Endodermal cell (in vitro differentiated cells): ENCODE data around the gene HSDL2. TPM values are rescaled to one million over a fixed set of nuclear protein-coding genes. Genes with fewer than 3 reads are reported as not detected.

Experiments used
- DNase-seq: peaks from one replicate; pipeline ENCODE4 v3.0.0-alpha.2; 2017
- H3K27ac ChIP-seq: 2 replicates; pipeline ENCODE4 v1.5.1; 2013; ENCODE audit warnings: mild to moderate bottlenecking, low read depth, low read length, moderate library complexity
- H3K27me3 ChIP-seq: 2 replicates; pipeline ENCODE4 v1.6.1; 2013; ENCODE audit warnings: mild to moderate bottlenecking, low read length, moderate library complexity; ENCODE audit not compliant: insufficient read depth, control insufficient read depth, poor library complexity, severe bottlenecking
- H3K36me3 ChIP-seq: 2 replicates; pipeline ENCODE4 v1.7.0; 2013; ENCODE audit warnings: mild to moderate bottlenecking, low read length, moderate library complexity; ENCODE audit not compliant: control insufficient read depth, insufficient read depth
- H3K4me1 ChIP-seq: one replicate; pipeline ENCODE4 v1.7.0; 2013; ENCODE audit warnings: low read length; ENCODE audit not compliant: control insufficient read depth, insufficient read depth
- H3K4me3 ChIP-seq: 2 replicates; pipeline ENCODE4 v1.5.1; 2013; ENCODE audit warnings: mild to moderate bottlenecking, low read length, moderate library complexity
- H3K9ac ChIP-seq: 2 replicates; pipeline ENCODE4 v1.6.1; 2013; ENCODE audit warnings: mild to moderate bottlenecking, low read length, moderate library complexity; ENCODE audit not compliant: poor library complexity, severe bottlenecking; ENCODE audit errors: extremely low read depth
- H3K9me3 ChIP-seq: 2 replicates; pipeline ENCODE4 v1.6.1; 2013; ENCODE audit warnings: mild to moderate bottlenecking, low read length, moderate library complexity; ENCODE audit not compliant: control insufficient read depth
- H3K27ac Mint-ChIP-seq: 2 replicates; pipeline ENCODE4 v1.8.0; 2020; ENCODE audit warnings: mixed read lengths
- H3K27me3 Mint-ChIP-seq: 2 replicates; pipeline ENCODE4 v1.8.0; 2021; ENCODE audit warnings: mild to moderate bottlenecking, mixed read lengths; ENCODE audit not compliant: insufficient read depth
- H3K36me3 Mint-ChIP-seq: 2 replicates; pipeline ENCODE4 v1.8.0; 2020; ENCODE audit warnings: low read depth, mixed read lengths
- H3K4me1 Mint-ChIP-seq: 2 replicates; pipeline ENCODE4 v1.8.0; 2020; ENCODE audit warnings: mixed read lengths
- H3K4me3 Mint-ChIP-seq: 2 replicates; pipeline ENCODE4 v1.8.0; 2020; ENCODE audit warnings: mild to moderate bottlenecking, moderate library complexity, mixed read lengths
- H3K9me3 Mint-ChIP-seq: 2 replicates; pipeline ENCODE4 v1.8.0; 2020; ENCODE audit warnings: mild to moderate bottlenecking, mixed read lengths
- CTCF ChIP-seq: fragments of 200-600 bp; sonication (generic); conservative IDR thresholded peaks from 2 replicates; pipeline ENCODE4 v1.5.0; 2021; ENCODE audit warnings: antibody characterized with exemption, mild to moderate bottlenecking
- WGBS, 2 experiments: methylation state at CpG; one replicate each; pipeline versions ENCODE4 v1.1.5 to v1.1.7; 2013; ENCODE audit warnings: missing lambda C conversion rate in 2 of 2, mixed read lengths in 1 of 2; ENCODE audit not compliant: insufficient coverage in 1 of 2, insufficient read length in 1 of 2; 5-methylcytosine and 5-hydroxymethylcytosine counted together
- total RNA-seq, 2 donors: library from RNA; stranded (reverse); fragmentation: NEBNext Ultra II Directional in 1 of 2; extraction: Animal tissue kit (Norgen Biotek cat#: 25700) in 1 of 2; gene quantifications; 2 replicates in 1 of 2; 3 replicates in 1 of 2; pipeline ENCODE4 v1.2.1, GENCODE V29; 2021

The HSDL2 gene
- total RNA-seq, 2 donors from 2014 or later, result 22.5 to 29.1 TPM

- H3K9me3 ChIP-seq, result no peaks in the 10 kb centered on the region
- H3K4me3 ChIP-seq, result no peak overlapping the region
- H3K9ac ChIP-seq, result no peak overlapping the region
- 84 to 94% methylated on average over 2 of the region's 2 CpGs for WGBS, 2 experiments
- peaks cover 15% of the 10 kb centered on the region for H3K36me3 Mint-ChIP-seq
- no peak overlapping the region for H3K4me3 Mint-ChIP-seq
- peaks cover 6% of the 10 kb centered on the region for H3K4me1 Mint-ChIP-seq
- no peaks in the 10 kb centered on the region for H3K27me3 ChIP-seq
- no peak for DNase-seq
- H3K27ac Mint-ChIP-seq, result no peak overlapping the region
- H3K9me3 Mint-ChIP-seq, result peaks cover 3% of the 10 kb centered on the region
- no peaks in the 10 kb centered on the region for H3K4me1 ChIP-seq
- TF ChIP-seq CTCF, result no peak
- no peaks in the 10 kb centered on the region for H3K27me3 Mint-ChIP-seq
- no peaks in the 10 kb centered on the region for H3K36me3 ChIP-seq
- H3K27ac ChIP-seq, result no peak overlapping the region
These were observed 136.9 kb downstream of the HSDL2 start for GRCh38 chr9:112516769-112517168.

- no peak overlapping the region for H3K4me3 Mint-ChIP-seq
- H3K27ac Mint-ChIP-seq, result no peak overlapping the region
These were observed 140.2 kb downstream of the HSDL2 start for GRCh38 chr9:112520069-112520468.

GRCh38 chr9:112520656-112521055, 140.7 kb downstream of the HSDL2 start:
- no peaks in the 10 kb centered on the region for H3K27me3 Mint-ChIP-seq
- TF ChIP-seq CTCF, result no peak

More at GRCh38 chr9:112520069-112520468, 140.2 kb downstream of the HSDL2 start:
- H3K36me3 Mint-ChIP-seq, result peaks cover 12% of the 10 kb centered on the region
- TF ChIP-seq CTCF, result no peak
- WGBS, 2 experiments, result 88 to 97% methylated on average over 1 of the region's 1 CpG
- Histone ChIP-seq H3K27ac (no peak overlapping the region), H3K36me3 (no peaks in the 10 kb centered on the region), H3K4me3 (no peak overlapping the region), H3K4me1 (no peaks in the 10 kb centered on the region), H3K9me3 (no peaks in the 10 kb centered on the region), H3K9ac (no peak overlapping the region), H3K27me3 (no peaks in the 10 kb centered on the region)
- no peaks in the 10 kb centered on the region for H3K27me3 Mint-ChIP-seq
- no peaks in the 10 kb centered on the region for H3K9me3 Mint-ChIP-seq
- peaks cover 10% of the 10 kb centered on the region for H3K4me1 Mint-ChIP-seq
- DNase-seq, result no peak

More at GRCh38 chr9:112520656-112521055, 140.7 kb downstream of the HSDL2 start:
- H3K4me1 ChIP-seq, result no peaks in the 10 kb centered on the region
- no peak overlapping the region for H3K9ac ChIP-seq
- Mint-ChIP-seq H3K27ac (no peak overlapping the region), H3K4me3 (no peak overlapping the region), H3K4me1 (peaks cover 11% of the 10 kb centered on the region), H3K36me3 (peaks cover 12% of the 10 kb centered on the region), H3K9me3 (no peaks in the 10 kb centered on the region)
- WGBS, 2 experiments, result 100% methylated on average over 1 of the region's 3 CpGs; no CpG with 5 or more reads in 1 of the 2 experiments
- H3K27me3 ChIP-seq, result no peaks in the 10 kb centered on the region
- H3K9me3 ChIP-seq, result no peaks in the 10 kb centered on the region
- no peaks in the 10 kb centered on the region for H3K36me3 ChIP-seq
- no peak overlapping the region for H3K27ac ChIP-seq
- no peak for DNase-seq
- no peak overlapping the region for H3K4me3 ChIP-seq

Other genes starting within 250 kb of the HSDL2 start
- gene SUSD1, start 204.8 kb upstream of the HSDL2 start, total RNA-seq, result 10 to 100 TPM in 1 of 2 donors, 1 to 10 TPM in 1; 7.7 to 10.4 TPM
- gene PTBP3, start 46.5 kb upstream of the HSDL2 start, total RNA-seq, result 10 to 100 TPM; 83.3 to 94.8 TPM
- gene KIAA1958, start 106.7 kb downstream of the HSDL2 start, total RNA-seq, result 10 to 100 TPM; 44.6 to 50.9 TPM